NCI-H146 treated with DMSO at 0.1 percent for 48 hours (cell line): ENCODE measurements around the gene GSKIP.

Experiments
- DNase-seq: peaks from one replicate; lab custom pipeline; 2025; ENCODE audit not compliant: unreplicated experiment; lab: John Stamatoyannopoulos, UW

Gene GSKIP

GRCh38 chr14:96416292-96416691 lies 53.0 kb downstream of the GSKIP start:
- no peak for DNase-seq

- DNase-seq = no peak
Measured at GRCh38 chr14:96417254-96417653, 53.9 kb downstream of the GSKIP start.

- DNase-seq = no peak
Measured at GRCh38 chr14:96418075-96418474, 54.7 kb downstream of the GSKIP start.

- DNase-seq = no peak
Measured at GRCh38 chr14:96421236-96421635, 57.9 kb downstream of the GSKIP start.

GRCh38 chr14:96422992-96423391 lies 59.7 kb downstream of the GSKIP start:
- no peak for DNase-seq

GRCh38 chr14:96423446-96424108 lies 60.3 kb downstream of the GSKIP start:
- DNase-seq = no peak

- DNase-seq = peak; percentile 43
Measured at GRCh38 chr14:96424109-96424989, 61.0 kb downstream of the GSKIP start.

GRCh38 chr14:96434040-96434439 lies 70.7 kb downstream of the GSKIP start:
- no peak for DNase-seq
